Fibroblast of skin of left biceps (primary cell): ENCODE measurements around the gene PTPRO.

Experiments used
- DNase-seq, 2 experiments: peaks; one replicate each; pipeline ENCODE4 v3.0.0-alpha.2; 2013; ENCODE audit warnings: low read depth in 2 of 2

The PTPRO gene

DNA sequence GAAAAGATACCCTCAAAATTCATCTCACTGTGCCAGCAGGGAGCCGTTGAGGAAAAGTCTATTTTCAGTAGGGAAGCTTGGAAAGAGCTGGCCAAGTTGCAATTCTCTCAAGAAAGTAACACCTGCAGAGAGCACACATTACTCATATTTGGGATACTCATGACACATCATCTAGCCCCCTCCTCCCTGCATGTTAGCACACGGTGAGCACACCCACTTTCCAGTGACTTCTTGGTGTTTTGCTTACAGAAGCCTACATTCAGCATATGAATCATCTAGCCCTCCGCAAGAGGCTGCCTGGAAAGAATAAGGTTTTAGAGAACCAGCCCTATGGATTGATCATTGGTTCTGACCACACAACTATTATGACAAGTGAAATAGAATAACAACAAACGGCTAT, 124.5 kb downstream of the PTPRO start:
- no peak for DNase-seq

GRCh38 chr12:15453613-15454012, 131.3 kb downstream of the PTPRO start:
- DNase-seq, result no peak

GRCh38 chr12:15458008-15458407, 135.7 kb downstream of the PTPRO start:
- no peak for DNase-seq

- no peak for DNase-seq
Observed at GRCh38 chr12:15468911-15469310, 146.6 kb downstream of the PTPRO start.

DNA sequence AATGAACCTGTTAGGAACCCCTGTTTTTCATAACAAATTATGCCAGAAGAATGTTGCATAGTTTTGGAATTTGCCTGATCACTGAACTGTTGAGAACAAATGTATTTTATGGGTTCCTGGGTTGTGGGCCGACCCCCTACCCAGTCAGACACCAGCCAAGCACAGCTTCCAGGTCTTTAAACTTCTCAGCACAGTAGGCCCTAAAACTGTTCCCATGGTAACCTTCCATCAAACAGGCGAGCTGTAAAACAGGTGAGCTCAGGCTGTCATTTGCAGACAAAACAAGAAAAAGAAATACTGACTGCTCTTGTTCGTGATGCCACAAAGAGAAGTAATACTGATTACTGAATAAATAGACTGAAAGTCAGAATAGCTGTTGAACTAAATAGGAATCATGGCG, 147.0 kb downstream of the PTPRO start:
- DNase-seq, result no peak

DNA sequence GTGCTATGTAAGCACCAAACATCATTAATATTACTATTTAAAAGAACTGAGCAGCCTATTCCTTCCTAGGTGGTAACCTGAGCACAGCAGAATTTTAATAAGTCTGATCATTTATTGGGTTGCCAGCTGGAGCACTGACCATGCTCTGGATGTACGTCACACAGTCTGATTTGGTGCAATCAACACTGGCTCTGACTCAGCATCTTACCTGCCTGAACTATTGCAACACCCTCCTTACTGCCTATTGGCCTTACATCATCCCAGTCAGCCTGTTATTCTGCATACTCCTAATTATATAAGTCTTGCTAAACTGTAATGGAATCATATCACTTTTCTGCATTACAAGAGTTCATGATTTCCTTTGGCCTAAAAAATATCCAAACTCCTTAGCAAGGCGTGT, 149.7 kb downstream of the PTPRO start:
- no peak for DNase-seq

- no peak for DNase-seq
Observed at GRCh38 chr12:15474766-15475165, 152.5 kb downstream of the PTPRO start.

DNA sequence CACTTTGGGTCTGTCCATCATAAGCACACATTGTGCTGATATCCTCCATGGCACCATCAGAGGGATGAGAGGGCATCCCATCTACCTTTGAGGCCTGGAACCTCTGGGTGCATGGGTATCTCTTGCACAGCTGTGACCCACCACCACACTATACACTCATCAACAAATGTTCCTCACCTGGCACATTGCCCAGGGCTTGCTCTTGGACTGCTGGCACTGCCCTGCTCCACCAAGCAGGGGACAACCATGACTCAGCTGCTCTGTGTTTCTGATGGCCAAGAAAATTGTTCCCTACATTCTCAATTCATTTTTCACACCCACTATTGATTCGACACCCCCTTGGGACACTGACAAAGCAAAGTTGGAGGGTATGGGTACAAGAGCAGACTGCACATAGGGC, 155.5 kb downstream of the PTPRO start:
- no peak for DNase-seq

GRCh38 chr12:15481846-15482245, 159.5 kb downstream of the PTPRO start:
- no peak for DNase-seq

- no peak for DNase-seq
Observed at GRCh38 chr12:15485466-15485865, 163.2 kb downstream of the PTPRO start.

DNA sequence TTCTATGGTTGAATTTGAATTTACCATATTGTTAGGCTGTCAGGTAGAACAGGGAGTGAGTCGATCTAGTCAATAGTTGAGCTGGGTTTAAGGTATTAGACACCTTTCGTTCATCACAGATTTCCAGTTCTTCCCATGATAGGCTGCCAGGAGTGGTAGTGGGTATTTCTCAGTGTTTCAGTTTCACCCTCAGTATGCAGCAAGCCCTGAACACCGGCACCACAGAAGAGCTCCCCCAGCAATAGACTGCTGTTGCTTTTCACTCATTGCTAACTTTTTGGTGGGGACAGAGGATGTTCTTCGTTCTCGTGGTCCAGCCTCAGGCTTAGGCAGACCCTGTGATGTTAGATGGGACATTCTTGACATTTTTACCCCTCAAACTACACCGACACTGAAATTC, 164.6 kb downstream of the PTPRO start:
- no peak for DNase-seq

DNA sequence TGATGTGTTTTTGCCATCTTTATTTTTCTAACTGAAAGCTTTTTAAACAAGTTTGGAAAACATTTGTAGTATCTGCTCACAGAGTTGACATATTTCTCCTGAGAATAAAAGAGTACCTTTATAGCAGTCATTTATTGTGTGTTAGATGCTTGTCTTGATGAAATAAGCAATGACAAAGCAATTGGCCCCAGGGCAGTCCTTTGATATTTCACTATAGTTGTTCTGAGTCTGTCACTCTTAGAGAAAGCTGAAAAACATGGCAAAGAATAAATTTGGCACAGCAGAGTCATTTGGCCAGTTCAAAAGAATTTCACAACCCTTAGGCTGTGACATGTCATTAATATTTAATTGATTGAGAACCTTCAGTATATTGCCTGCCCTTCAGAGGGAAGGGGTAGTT, 166.2 kb downstream of the PTPRO start:
- DNase-seq, result no peak

GRCh38 chr12:15494329-15495046, 172.2 kb downstream of the PTPRO start:
- DNase-seq, result no peak

GRCh38 chr12:15495746-15496145, 173.4 kb downstream of the PTPRO start:
- DNase-seq, result no peak

- no peak for DNase-seq
Observed at GRCh38 chr12:15496738-15497137, 174.4 kb downstream of the PTPRO start.

DNA sequence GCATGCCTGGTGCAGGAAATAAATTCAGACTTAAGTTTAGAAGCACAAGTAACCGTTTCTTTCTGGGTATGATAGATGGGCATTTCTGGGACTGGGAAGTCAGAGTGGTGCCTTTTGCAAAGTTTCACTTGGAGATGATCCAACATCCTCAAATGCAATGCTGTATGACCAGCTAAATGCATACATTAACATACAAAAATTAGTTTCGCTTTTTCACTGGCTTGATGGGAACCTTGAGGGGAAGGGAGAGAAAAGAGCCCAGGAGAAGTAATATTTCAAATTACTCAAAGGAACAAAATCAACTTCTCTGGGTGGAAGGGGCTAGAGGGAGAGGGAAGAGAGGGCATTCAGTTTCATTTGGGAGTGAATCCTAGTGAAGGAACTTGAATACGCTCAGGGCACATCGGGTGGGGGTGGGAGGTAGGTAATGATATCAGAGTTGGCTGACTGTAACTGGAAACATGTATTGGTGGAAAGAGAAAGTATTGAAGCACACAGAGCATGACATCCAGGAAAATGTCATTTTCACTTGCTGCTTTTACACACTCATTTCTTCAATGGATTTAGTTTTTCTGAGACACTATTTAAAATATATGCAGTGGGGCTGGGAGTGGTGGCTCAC, 175.5 kb downstream of the PTPRO start:
- no peak for DNase-seq

DNA sequence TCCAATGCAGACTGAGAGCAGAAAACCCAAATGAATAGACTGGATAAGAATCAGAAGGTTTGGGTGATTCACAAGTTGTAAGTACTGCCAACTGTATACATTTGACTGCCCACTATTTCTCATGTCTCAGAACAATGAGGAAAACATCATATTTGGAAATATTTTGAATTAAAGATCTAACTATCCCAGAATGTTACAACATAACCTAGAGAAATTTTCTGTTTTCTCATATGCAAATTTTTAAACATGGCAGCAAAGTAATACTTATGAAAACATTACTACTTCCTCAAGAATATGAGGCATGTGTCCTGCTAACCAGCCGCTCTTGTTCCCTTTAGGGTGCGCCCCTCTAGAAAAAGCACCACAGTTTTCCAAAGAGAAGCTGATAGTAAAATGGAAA, 179.9 kb downstream of the PTPRO start:
- DNase-seq, result no peak

DNA sequence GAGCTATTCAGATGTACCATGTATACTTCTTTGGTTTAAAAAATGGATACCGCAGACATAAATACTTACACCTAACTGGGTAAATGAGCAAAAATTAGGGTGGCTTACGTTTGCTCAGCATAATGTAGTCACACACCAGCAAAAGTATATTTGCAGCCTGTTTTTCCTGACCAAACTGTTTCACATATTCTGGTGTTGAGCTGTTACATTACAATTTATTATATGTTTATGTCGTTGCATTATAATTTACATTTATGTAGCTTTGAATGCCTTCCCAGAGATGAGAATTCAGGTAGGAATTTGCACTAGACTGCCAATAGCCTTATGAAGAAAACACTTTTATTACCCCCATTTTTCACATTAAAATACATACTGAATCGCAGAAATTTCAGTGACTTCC, 183.3 kb downstream of the PTPRO start:
- DNase-seq, result no peak

GRCh38 chr12:15515010-15515409, 192.7 kb downstream of the PTPRO start:
- no peak for DNase-seq

GRCh38 chr12:15520083-15520482, 197.8 kb downstream of the PTPRO start:
- DNase-seq, result no peak

- no peak for DNase-seq
Observed at GRCh38 chr12:15520844-15521243, 198.5 kb downstream of the PTPRO start.

DNA sequence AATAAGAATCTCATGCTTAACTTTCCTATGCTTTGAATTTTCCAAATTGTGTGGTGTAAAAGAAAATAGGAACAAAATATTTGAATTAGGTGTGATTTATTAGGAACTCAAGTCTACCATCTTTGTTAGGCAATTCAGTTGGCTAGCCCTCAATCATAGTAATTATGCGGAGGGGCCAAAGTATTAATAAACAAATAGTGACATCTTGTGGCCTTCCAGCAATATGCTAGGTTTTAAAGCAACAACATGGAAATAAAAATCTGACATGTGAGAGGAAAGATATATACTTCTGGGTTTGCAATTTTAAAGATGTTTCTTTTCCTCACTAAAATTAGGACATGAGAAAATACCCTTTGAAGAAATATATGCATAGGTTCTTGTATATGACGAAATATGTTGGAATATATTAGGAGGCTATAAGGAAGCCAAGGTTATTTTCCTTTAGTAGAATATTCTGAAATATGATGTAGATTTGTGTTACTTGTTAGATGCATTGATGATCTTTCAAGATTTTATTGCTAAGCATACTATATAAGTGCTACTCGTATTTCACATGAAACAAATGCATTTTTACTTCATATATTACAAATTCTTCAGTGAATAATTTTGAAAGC, 200.4 kb downstream of the PTPRO start:
- DNase-seq, result peak in 1 of 2 experiments; percentile 15

DNA sequence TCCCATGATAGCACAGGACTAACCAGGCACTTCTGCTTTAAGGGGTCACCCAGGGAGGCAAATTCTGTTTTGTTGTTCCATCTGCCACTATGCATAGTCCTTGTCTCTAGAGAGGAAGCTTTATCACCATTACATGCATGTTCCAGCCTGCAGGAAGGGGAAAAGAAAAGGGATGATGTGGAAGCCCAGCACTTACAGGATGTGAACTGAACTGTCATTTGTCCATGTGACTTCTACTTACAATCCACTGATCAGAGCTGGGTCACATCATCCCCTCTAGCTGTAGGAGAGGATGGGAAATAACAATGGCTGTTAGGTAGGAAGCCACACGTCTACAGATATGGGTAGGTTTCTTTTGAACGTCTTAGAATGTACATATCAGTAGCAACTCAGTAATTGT, 203.1 kb downstream of the PTPRO start:
- no peak for DNase-seq
